Measurements from ENCODE around the gene MCF2L2. TPM values are rescaled to one million over a fixed set of nuclear protein-coding genes. Genes with fewer than 3 reads are reported as not detected.

MCF2L2 gene
- total and polyA plus RNA-seq, 11 donors: 0.12 to 1.4 (median 0.23) TPM; not detected in 1

GRCh38 chr3:183434992-183435391 is 6.6 kb upstream of the MCF2L2 start:
- Histone ChIP-seq H3K4me3 (no peak overlapping the region), H3K9me3 (peaks cover 0 to 3% (median 0%) of the 10 kb centered on the region in 12 donors), H3K4me1 (peaks cover 0 to 4% (median 0%) of the 10 kb centered on the region in 12 donors), H3K27ac (no peak overlapping the region), H3K36me3 (no peaks in the 10 kb centered on the region), H3K27me3 (peaks cover 0 to 8% (median 0%) of the 10 kb centered on the region in 9 donors)
- no peak for ATAC-seq
- 83 to 98% (median 88%) methylated on average over 2 of the region's 2 CpGs for WGBS, 4 donors
- DNase-seq: no peak
- TF ChIP-seq, protein P1, sequence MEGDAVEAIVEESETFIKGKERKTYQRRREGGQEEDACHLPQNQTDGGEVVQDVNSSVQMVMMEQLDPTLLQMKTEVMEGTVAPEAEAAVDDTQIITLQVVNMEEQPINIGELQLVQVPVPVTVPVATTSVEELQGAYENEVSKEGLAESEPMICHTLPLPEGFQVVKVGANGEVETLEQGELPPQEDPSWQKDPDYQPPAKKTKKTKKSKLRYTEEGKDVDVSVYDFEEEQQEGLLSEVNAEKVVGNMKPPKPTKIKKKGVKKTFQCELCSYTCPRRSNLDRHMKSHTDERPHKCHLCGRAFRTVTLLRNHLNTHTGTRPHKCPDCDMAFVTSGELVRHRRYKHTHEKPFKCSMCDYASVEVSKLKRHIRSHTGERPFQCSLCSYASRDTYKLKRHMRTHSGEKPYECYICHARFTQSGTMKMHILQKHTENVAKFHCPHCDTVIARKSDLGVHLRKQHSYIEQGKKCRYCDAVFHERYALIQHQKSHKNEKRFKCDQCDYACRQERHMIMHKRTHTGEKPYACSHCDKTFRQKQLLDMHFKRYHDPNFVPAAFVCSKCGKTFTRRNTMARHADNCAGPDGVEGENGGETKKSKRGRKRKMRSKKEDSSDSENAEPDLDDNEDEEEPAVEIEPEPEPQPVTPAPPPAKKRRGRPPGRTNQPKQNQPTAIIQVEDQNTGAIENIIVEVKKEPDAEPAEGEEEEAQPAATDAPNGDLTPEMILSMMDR (IDR thresholded peaks at IDR 0.05): no peak
- TF ChIP-seq POLR2A (IDR thresholded peaks at IDR 0.05): no peak
- intact Hi-C loops (cut with DNase I): no loop called here

DNA sequence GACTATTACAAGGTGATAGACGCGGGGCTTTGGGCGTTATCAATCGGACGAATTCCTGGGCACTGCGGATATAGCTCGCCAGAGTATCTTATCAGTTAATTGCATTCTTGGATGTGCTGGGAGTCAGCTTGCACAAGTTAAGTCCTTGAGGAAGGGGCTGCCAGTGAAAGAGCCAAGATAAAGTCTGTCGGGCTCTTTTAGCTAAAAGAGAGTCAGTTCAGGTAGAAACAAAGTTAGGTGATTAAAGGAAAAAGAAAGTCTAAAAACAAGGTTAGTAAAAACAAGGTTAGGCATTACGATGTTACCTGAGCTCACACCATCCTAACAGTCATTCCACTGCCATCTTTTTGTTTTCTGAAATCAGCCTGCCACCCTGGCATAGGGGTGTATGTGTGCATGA is 6.1 kb upstream of the MCF2L2 start:
- no peak overlapping the region for H3K27ac ChIP-seq
- peaks cover 0 to 9% (median 0%) of the 10 kb centered on the region in 9 donors for H3K27me3 ChIP-seq
- peaks cover 0 to 4% (median 0%) of the 10 kb centered on the region in 12 donors for H3K4me1 ChIP-seq
- peaks cover 0 to under 1% (median 0%) of the 10 kb centered on the region in 12 donors for H3K9me3 ChIP-seq
- DNase-seq (no peak), ATAC-seq (no peak)
- intact Hi-C loops (cut with DNase I): no loop called here
- no peak overlapping the region for H3K4me3 ChIP-seq
- no peak for TF ChIP-seq POLR2A (IDR thresholded peaks at IDR 0.05)
- TF ChIP-seq, protein P1 (IDR thresholded peaks at IDR 0.05): no peak
- no peaks in the 10 kb centered on the region for H3K36me3 ChIP-seq
- WGBS, 4 donors: 5 to 21% (median 13%) methylated on average over 9 of the region's 9 CpGs

DNA sequence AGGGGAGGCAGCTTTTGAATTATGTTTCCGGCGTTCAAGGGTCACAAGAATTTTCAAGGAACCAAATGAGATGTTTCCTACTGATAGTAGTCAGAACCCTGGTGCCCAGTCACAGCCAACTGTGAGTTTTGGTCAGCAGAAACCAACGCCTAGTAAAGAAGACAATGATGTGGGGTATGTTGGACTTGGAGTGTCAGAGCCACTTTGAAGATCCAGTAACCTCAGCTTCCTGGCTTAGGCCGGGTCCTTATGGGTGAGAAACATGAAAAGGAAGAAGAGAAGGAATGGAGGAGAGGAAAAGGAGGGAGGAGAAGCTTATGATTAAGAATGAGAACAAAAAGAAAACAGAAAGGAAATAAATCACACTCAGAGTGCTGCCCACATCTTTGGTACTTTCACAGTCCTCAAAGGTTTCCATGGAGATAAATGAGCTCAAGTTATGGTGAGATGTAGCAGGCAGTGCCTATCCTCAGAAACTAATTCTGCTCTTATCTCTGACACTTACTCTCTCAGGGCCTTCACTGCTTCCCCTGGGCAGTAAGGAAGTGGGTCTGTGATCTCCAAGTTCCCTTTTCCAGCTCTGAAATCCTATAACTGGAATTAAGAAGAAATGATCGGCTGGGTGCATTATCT is 2.0 kb upstream of the MCF2L2 start:
- 73 to 80% (median 76%) methylated on average over 5 of the region's 5 CpGs for WGBS, 4 donors
- TF ChIP-seq, protein P1 (IDR thresholded peaks at IDR 0.05): no peak
- TF ChIP-seq POLR2A (IDR thresholded peaks at IDR 0.05): no peak
- H3K27me3 ChIP-seq: peaks cover 0 to 40% (median 8%) of the 10 kb centered on the region in 9 donors
- no peak for ATAC-seq
- H3K36me3 ChIP-seq: no peaks in the 10 kb centered on the region
- DNase-seq: no peak
- H3K4me3 ChIP-seq: no peak overlapping the region
- intact Hi-C loops (cut with DNase I): no loop called here
- peaks cover 0 to 20% (median 10%) of the 10 kb centered on the region in 12 donors for H3K4me1 ChIP-seq
- H3K9me3 ChIP-seq: no peaks in the 10 kb centered on the region
- no peak overlapping the region for H3K27ac ChIP-seq

GRCh38 chr3:183427876-183428446 is 458 bp downstream of the MCF2L2 start:
- Histone ChIP-seq H3K4me1 (peaks cover 0 to 20% (median 10%) of the 10 kb centered on the region in 12 donors), H3K36me3 (no peaks in the 10 kb centered on the region), H3K9me3 (no peaks in the 10 kb centered on the region), H3K27me3 (peaks cover 0 to 37% (median 8%) of the 10 kb centered on the region in 9 donors), H3K4me3 (peak overlapping the region; percentile 46 to 83 (median 72)), H3K27ac (no peak overlapping the region)
- 1 to 3% (median 1%) methylated on average over 16 to 47 of the region's 47 CpGs for WGBS, 4 donors
- DNase-seq (peak; percentile 72 to 88 (median 80)), ATAC-seq (peak in 3 of 4 donors; percentile 76 to 88 (median 77))
- intact Hi-C loops (cut with DNase I): no loop called here
- no peak for TF ChIP-seq POLR2A (IDR thresholded peaks at IDR 0.05)
- TF ChIP-seq, protein P1 (IDR thresholded peaks at IDR 0.05): no peak
